Activated CD4-positive, CD25-positive, alpha-beta regulatory T cell treated with anti-CD3 and anti-CD28 coated beads, Interleukin-2, amount 50 U/mL, for 16 hours (primary cell): ENCODE data around the gene NABP2.

Experiments
- DNase-seq: peaks from one replicate; pipeline ENCODE4 v3.0.0-alpha.2; 2020; ENCODE audit warnings: low read depth, low spot score

The NABP2 gene

DNA sequence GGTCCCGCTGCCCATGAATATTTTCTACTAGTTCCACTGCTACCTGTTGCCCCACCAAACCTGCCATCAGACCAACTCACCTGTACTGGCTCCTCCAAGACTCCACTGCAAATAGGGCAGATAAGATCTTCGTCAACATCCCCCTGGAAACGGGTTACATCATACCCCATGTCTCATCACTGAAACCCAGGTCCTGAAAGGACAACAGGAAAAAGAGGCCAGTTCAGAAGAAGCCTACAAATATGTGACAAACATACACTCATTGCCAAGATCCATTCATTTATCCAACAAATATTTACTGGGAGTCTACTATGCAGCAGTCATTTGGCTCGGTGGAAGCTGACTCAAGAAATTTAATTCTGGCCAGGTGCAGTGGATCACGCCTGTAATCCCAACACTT is 10.3 kb upstream of the NABP2 start:
- no peak for DNase-seq

DNA sequence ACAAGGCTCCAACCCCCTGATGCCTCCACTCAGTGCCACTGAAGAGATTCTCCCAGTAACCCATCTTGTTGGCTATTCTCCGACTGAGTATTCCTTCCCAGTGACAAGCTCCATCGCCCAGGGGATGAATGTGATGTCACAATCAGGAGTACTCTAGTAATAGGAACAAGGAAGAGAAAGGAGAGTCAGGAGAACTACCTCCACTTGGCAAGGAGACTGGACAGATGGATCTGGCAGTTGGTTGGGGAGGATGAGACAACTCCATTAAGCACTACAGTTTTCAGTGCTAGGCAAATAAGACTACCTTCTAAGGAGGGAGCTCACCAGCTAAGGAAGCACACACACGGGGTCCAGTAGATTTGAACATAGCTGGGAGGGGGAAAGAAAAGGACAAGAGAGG is 7.7 kb upstream of the NABP2 start:
- no peak for DNase-seq

DNA sequence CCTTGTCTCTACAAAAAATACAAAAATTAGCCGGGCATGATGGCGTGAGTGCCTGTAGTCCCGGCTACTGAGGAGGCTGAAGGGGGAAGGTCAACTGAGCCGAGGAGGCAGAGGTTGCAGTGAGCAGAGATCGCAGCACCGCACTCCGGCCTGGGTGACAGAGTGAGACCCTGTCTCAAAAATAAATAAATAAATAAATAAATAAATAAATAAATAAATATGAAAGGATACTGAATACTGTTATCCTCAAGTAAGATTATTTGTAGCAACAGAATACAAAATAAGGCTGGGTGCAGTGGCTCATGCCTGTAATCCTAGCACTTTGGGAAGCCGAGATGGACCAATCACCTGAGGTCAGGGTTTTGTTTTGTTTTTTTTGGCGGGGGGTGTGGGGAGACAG is 4.3 kb upstream of the NABP2 start:
- DNase-seq = no peak

DNA sequence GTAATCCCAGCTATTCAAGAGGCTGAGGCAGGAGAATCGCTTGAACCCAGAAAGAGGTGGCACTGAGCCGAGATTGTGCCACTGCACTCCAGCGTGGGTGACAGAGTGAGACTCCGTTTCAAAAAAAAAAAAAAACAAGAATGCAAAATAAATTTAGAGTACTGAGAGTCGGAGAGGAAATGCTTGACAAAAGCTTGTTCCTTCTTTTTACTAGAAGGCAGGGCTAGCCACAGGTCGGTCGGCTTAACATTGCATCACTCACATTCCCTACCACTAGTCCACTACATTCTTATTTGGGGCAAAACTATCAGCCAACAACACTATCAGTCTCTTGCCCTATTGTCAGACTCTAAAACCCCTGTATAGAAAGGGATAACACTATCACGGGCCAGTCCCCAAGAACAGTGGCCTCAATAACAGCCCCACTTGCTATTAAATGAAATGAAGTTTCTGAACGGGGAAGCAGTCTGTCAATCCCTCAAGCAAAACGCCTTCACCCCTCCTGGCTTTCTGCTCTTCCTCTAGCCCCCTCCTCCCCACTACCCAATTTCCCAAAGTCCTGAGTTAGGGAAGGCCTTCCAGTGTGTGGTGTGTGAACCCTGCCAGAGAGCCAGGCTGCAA is 3.4 kb upstream of the NABP2 start:
- no peak for DNase-seq

DNA sequence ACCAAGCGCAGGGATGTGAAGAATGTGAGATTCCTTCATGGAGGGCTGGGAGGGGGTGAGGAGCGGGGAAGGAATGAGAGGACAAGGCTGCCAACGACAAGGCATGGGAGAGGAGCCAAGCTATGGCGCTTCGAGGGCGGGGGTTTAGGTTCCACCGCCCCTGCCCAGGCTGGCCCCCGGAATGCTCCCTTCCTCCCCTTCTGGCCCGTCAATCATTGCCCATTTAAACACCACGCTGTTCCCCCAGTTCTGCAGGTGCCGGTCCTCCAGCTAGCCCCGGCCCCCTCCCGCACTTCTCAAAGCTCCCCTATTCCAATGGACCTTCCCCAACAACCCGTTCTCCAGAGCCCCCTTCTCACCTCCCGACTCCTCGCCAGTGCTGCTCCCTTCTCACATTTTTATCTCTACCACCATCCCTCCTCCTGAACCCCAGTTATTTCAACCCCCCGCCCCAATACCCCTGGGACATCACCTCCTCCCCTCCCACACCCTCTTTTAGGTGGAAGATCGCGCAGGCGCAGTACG is 2.8 kb upstream of the NABP2 start:
- DNase-seq = no peak

DNA sequence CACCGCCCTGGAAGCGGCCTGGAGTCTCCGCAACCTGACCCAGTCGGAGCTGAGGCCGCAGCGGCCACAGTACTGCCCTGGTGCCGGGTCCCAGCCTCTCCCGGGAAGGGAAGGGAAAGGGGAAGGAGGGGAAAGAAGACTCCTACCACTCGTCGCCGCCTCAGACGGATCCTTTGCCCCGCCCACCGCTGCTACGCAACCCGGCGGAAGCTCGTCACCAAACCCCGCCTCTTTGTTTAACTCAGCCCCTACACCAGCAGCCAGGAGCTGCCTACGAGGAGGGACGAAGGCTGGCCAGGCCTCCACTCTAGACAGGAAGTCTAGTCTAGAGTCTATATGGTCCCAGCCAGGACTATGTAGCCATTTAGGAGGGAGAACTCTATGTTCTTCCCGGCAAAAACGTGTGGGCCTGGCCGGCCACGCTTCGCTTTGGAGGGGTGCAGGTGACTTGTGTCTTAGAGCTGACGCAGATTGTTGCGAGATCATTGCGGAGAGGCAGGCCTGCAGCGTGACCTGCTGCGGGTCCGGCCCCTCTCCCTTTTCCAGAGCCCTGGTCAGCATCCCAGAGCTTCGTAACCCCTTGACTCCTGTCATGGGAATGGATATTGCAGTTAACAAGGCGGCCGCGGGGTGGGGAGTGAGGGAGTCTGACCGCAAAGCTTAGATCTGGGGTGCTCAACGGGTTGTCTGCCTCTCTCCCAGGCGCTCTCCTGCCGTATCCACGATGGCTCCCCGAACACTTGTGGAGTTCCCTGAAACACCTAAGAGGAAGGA is 2.2 kb upstream of the NABP2 start, which contains the start of gene RNF41:
Gene RNF41, minus strand, starts transcription at position 166 of the 774 bp plus-strand sequence. CDS start 7,875 bp downstream, outside the sequence.
- DNase-seq = peak; percentile 81

DNA sequence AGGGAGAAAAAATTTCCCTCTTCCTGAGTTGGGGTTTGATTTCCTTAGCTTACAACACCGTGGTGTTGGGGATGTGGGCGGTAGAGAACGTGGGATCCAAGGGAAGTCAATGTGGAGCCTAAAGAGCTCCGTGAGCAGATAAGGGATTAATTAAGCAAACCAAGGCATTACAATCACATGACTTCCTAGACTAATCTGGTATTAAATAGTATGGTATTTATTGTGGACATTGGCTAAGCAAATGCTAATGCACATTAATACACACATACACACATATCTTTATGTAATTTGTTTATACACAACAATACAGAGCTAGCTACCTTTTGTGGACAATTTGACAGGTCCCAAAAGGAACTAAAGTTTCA is 1.6 kb upstream of the NABP2 start:
- DNase-seq = no peak

DNA sequence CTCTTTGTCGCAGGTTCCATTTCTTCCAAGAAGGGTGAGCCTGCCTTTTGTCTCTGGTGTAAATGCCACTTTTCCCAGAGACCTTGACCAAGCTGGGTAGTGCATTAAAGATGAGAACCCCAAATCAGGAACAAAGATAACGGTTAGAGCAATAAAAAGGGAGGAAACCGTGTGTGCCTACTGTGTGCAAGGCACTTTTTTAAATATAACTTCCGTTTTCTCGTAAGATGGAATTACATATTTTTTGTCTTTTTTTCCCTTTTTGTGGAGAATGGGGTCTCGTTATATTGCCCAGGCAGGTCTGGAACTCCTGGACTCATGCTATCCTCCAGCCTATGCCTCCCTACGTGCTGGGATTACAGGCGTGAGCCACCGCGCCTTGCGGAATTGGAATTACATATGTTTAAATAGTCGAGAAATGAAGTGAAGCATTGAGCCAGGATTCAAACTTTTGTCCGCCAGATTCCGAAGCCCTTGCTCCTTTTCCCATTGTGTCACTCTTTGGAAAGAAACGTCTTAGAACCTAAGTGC is 506 bp upstream of the NABP2 start:
- DNase-seq = no peak

DNA sequence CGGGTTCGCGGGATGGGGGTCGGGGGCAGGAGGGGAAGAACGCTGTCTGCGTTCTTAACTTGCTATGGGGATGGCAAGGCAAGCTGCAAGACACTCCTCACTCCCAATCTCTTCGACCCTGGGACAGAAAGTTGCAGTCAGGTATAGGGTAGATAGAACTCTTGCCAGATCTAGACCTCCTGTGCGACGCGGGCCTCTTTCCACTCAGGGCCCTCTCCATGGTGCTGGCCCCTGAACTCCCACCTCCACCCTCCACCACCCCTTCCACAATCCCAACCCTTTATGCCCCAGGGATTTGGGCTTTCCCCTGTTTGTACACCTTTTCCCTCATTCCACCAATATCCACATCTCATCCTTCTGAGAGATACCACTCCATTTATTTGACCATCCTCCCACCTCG is 812 bp downstream of the NABP2 start:
- no peak for DNase-seq

DNA sequence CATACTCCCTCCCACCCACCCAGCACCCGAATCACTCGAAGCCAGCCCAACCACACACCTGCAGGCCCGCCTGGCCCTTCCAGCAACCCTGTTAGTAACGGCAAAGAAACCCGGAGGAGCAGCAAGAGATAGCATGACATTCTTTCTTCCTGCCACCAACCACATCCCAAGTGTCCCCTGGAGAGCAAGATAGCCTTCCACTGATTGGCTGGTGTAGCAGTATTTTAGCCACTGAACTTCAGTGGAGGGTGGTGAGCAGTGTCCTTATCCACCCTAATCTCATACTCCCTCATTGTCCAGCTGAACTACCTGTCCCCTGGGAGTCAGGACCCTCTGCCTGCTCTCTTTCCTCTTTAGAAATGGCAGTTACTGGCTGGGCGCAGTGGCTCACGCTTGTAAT is 4.9 kb downstream of the NABP2 start:
- no peak for DNase-seq

DNA sequence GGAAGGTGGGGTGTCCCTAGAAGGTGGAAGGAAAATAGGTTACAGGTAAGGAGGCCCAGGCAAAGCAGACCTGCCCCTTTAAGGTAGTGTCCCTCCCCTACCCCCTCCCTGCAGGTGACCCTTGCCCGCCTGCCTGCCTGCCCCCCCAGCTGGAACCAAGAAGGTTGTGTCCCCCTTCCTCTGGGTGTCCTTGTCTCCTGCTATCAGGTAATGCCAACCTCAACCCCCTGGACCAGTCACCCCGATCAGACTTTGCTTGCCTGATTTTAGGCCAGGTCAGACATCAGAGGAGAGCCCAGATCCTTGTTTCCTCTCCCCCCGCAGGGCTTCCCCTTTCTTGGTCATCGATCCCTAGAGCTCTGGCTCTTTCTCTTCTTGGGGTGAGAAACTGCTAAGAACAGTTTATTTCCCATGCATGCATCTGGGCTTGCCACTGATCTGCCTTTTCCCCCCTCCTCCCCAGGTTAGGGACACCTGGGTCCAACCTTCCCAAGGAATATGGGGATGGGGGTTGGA is 5.8 kb downstream of the NABP2 start, which contains the start of gene SLC39A5:
Gene SLC39A5, plus strand, starts transcription at position 136 of the 516 bp plus-strand sequence. CDS start 1,224 bp downstream, outside the sequence.
- DNase-seq = no peak

DNA sequence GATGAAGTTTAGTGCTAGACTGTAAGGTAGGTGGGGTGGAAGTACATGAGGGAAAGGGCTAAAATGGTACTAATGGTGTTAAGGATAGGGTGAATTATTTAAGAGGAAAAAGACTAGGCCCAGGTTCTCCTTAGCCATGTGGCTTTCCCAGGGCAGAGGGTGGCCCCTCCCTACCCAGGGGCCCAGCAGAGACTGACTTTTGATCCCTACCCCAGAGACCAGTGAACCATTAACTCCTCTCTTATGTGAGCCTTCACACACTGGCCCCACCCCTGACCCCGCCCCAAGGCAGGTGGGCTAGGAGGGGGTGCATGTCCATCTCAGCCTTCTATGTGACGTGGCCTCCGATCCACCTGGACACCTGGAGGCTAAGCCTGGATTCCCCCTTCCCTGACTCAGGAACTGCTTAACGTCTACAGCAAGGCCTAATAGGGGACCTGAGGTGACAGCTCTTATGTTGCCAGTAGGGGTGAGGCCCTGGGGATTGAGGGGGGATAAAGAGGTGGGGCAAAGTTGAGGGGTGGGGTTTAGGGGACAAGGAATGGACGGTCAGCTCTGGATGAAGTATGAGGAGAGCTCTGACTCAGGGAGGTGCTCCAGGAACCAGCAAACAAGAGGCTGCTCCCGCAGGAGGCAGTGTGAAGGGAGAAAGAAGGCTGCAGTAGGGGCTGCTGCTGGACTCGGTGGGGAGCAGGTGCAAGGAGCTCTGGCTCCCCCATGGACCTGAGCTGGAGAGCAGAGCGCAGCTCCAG is 6.5 kb downstream of the NABP2 start:
- DNase-seq = no peak

DNA sequence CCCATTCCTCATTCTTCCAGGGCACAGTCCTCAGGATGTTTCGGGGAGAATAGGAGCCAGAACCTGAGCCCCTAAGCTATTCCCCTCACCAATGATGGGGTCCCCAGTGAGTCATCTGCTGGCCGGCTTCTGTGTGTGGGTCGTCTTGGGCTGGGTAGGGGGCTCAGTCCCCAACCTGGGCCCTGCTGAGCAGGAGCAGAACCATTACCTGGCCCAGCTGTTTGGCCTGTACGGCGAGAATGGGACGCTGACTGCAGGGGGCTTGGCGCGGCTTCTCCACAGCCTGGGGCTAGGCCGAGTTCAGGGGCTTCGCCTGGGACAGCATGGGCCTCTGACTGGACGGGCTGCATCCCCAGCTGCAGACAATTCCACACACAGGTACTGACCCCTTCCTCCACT is 7.0 kb downstream of the NABP2 start:
- DNase-seq = no peak

DNA sequence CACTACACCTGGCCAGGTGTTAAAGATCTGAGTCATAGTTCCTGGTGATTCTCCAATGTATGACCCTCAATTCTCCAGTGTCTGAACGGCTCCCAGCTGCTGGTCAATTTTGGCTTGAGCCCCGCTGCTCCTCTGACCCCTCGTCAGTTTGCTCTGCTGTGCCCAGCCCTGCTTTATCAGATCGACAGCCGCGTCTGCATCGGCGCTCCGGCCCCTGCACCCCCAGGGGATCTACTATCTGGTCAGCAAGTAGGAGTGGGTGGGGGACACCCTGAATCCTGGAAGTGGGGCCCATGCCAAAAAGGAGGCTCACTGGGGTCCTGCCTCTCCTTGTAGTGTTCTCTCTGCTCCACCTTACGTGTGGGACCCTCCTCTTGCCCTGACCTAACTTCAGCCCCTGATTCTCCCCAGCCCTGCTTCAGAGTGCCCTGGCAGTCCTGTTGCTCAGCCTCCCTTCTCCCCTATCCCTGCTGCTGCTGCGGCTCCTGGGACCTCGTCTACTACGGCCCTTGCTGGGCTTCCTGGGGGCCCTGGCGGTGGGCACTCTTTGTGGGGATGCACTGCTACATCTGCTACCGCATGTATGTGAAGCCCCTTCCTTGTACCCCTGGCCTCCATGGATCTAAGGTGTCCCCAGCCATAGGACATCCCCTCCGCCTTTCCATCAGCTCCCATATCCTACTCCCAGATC is 10.7 kb downstream of the NABP2 start:
- no peak for DNase-seq

DNA sequence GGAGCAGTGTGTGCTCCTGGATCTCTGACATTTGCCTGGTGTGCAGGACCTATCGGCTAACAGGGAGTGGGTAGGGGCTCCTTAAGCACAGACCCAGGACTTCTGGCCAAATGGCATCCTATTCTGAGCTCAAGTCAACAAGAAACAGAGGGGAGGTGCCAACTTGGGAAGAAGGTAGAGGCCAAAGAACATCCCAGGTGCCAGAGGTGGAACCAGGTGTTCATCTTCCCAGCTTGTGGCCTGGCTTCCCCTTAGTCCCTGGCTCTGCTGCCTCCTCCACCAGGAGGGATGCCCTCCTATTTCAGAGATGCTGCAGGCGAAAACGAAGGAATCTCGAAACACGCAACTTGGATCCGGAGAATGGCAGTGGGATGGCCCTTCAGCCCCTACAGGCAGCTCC is 11.9 kb downstream of the NABP2 start:
- DNase-seq = no peak

DNA sequence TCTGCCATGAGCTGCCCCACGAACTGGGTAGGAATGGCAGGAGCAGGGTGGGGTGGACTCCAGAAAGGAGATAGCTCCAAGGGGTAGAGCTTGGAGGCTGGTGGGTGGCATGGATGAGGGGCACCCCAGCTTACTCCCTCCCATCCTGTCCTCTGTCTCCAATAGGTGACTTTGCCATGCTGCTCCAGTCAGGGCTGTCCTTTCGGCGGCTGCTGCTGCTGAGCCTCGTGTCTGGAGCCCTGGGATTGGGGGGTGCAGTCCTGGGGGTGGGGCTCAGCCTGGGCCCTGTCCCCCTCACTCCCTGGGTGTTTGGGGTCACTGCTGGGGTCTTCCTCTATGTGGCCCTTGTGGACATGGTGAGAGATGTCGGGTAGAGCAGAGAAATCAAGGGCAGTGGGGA is 12.8 kb downstream of the NABP2 start:
- DNase-seq = no peak

DNA sequence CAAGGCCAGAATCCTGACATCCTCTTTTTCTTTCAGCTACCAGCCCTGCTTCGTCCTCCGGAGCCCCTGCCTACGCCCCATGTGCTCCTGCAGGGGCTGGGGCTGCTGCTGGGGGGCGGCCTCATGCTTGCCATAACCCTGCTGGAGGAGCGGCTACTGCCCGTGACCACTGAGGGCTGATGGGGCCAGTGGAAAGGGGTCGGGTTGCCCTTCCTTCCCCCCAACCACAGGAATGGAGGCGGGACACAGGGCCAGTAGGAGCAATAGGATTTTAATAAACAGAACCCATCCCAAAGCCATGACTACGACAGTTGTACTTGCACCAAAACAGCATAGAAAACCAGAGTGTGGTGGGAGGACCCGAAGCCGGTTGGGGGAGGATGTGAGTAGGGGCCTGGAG is 13.4 kb downstream of the NABP2 start:
- no peak for DNase-seq

DNA sequence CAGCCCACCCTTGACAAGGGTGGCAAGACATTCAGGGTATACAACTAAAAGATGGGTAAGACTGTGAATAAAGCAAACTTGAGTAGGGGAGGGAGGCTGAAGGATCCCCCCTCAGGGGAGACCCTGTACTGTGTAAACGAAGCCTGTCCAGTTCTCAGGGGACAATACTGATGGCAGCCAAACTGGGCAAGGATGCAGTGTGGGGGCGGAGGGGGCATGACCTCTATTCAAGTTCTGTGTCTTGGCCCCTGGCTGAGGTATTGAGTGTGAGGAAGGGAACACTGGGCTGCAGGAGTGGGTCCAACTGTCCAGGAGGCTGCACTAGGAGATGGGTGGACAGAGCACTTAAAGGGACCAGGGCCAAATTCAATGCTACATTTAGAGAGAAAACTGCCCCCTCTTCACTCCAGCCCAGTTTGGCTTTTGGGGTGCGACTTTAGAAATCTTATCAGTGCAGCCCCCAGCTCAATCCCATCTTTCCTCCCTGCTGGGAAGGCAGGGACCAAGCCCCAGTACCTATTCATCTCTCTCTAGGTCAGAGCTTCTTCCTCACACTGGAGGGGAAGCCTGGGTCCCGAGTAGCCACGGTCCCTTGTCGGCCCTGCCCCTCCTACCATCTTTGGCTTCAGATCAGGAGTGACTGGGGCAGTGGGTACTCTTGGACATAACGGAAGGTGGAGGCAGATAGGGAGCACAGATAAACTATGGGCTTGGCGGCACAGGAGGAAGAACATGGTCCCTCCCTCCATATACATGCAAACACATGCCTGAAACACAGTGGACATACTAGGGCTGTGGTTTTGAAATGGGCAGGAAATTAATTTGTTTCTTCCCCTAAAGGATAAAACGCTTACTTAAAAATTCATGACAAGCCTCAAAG is 17.5 kb downstream of the NABP2 start:
- DNase-seq = no peak

DNA sequence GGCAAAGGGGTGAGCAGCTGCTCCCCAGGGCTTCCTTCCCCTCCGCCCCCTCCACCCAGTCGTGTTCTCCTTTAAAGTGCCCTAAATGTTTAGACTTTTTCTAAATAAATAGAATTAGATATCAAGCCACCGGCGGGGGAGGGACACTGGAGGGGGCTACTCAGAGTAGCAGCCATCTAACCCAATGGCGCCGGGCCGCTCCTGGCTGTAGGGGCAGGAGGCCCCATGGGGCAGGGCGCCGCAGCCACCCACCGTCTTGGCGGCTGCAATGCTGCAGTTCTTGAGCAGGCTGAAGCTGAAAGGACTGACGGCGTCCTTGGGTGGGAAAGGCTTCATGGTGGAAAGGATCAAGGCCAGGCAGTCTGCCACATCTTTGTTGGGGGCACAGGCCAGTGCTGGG is 18.8 kb downstream of the NABP2 start:
- no peak for DNase-seq

DNA sequence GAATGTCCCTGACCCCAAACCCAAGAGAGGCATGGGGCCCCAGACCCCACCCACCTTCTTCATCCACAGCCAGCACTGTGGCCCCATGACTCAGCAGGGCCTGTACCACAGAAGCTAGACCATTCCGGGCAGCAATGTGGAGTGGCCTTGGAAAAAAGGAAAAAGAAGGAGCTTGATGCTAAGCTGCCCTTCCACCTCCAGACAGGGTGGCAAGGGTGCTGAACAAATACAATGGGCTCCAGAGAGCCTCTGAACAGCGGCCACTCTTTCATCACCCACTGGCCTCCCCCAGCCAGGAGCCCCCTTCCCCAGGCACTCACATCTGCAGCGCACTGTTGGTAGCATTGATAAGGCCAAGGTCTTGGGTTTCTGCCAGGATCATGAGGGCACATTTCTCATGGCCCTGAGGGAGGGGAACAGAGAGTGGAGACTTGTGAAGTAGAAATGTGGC is 19.6 kb downstream of the NABP2 start:
- DNase-seq = no peak
